Esophagus muscularis mucosa (tissue), 4 donors: ENCODE measurements around the gene ARR3. TPM values are rescaled to one million over a fixed set of nuclear protein-coding genes. Genes with fewer than 3 reads are reported as not detected.

Source experiments
- DNase-seq: peaks from one replicate; pipeline ENCODE4 v3.0.0-alpha.2; 2017; ENCODE audit errors: extremely low spot score
- H3K27ac ChIP-seq, 4 donors: fragments of 200-600 bp; sonication (generic); replicated peaks in 1 of 4; 1 replicate in 3 of 4; 2 replicates in 1 of 4; pipeline ENCODE4 v1.5.1; 2016 to 2019; ENCODE audit warnings: mild to moderate bottlenecking in 1 of 4
- H3K27me3 ChIP-seq, 4 donors: fragments of 200-600 bp; sonication (generic); one replicate each; pipeline versions ENCODE4 v1.5.1 to v1.6.0; 2016 to 2019
- H3K36me3 ChIP-seq, 4 donors: fragments of 200-600 bp; sonication (generic); one replicate each; pipeline ENCODE4 v1.5.1; 2016 to 2019
- H3K4me1 ChIP-seq, 4 donors: fragments of 200-600 bp; sonication (generic); one replicate each; pipeline ENCODE4 v1.5.1; 2016 to 2019
- H3K4me3 ChIP-seq, 4 donors: fragments of 200-600 bp; sonication (generic); 1 replicate in 2 of 4; 2 replicates in 2 of 4; pipeline ENCODE4 v1.5.1; 2016 to 2019; ENCODE audit warnings: mild to moderate bottlenecking in 4 of 4, moderate library complexity in 1 of 4
- H3K9me3 ChIP-seq, 4 donors: fragments of 200-600 bp; sonication (generic); 1 replicate in 3 of 4; 2 replicates in 1 of 4; pipeline ENCODE4 v1.5.1; 2016 to 2019
- EP300 ChIP-seq: sonication (generic); formaldehyde crosslinking; IDR thresholded peaks from one replicate; pipeline ENCODE4 v1.6.1; 2017; ENCODE audit warnings: antibody characterized with exemption
- POLR2A ChIP-seq: fragments of 450-650 bp; IDR thresholded peaks from one replicate; pipeline ENCODE4 v1.6.1; 2017; ENCODE audit warnings: antibody characterized with exemption, moderate library complexity, mild to moderate bottlenecking, low read depth
- POLR2AphosphoS5 ChIP-seq, 2 donors: sonication (generic); formaldehyde crosslinking; IDR thresholded peaks; one replicate each; pipeline ENCODE4 v1.6.1; 2017; ENCODE audit warnings: antibody characterized with exemption in 2 of 2
- WGBS: methylation state at CpG from one replicate; pipeline ENCODE4 v1.1.5; 2018; 5-methylcytosine and 5-hydroxymethylcytosine counted together
- intact Hi-C: fragments of 100-400 bp; cut with DNase I; formaldehyde crosslinking; loops from one replicate; pipeline ENCODE4 v1.15.1; 2023
- small RNA-seq, 3 donors: library from RNA; depleted of rRNA; stranded (forward); fragments of <200 nt; gene quantifications; one replicate each; pipeline ENCODE3, GENCODE V24; 2016
- total RNA-seq, 4 donors: library from RNA; depleted of rRNA; stranded (reverse); fragments of >200 nt; gene quantifications; one replicate each; pipeline versions ENCODE4 v1.1.0 to v1.2.1, GENCODE V29; 2016

ARR3 gene
- total RNA-seq, 4 donors from 2014 or later = not detected

DNA sequence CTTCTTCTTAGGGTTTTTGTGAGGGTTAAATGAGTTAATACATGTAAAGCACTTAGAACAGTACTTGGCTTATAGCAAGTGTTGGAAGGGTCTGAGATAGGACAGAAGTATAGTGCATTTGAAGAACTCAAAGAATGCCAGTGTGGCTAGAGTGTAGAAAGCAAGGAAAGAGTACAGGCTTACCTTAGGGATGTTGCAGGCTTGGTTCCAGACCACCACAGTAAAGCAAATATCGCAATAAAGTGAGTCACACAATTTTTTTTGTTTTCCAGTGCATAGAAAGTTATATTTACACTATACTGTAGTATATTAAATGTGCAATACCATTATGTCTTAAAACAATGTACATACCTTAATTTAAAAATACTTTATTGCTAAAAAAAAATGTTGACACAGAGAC, 63.0 kb downstream of the ARR3 start:
- 67% methylated on average over 1 of the region's 1 CpG for WGBS
- no peak for DNase-seq
- intact Hi-C loops = no loop called here

More for the DNA sequence above, 63.0 kb downstream of the ARR3 start:
- no peak for TF ChIP-seq EP300
- no peak for TF ChIP-seq POLR2AphosphoS5 (IDR thresholded peaks at IDR 0.05)
- TF ChIP-seq POLR2A = no peak
- Histone ChIP-seq H3K36me3 (no peaks in the 10 kb centered on the region), H3K4me1 (no peaks in the 10 kb centered on the region), H3K27ac (no peak overlapping the region), H3K27me3 (no peaks in the 10 kb centered on the region), H3K4me3 (no peak overlapping the region), H3K9me3 (no peaks in the 10 kb centered on the region)

Small RNAs within 50 kb of the gene (small RNA-seq; reads per million reads assigned to genes)
- gene RNA5SP507 = 0 reads per million in 3 donors

Other genes with a start within 250 kb of the ARR3 start
- not detected for gene AWAT2, start 218.4 kb upstream of the ARR3 start, total RNA-seq
- not detected for gene OTUD6A, start 205.9 kb upstream of the ARR3 start, total RNA-seq
- 10 to 100 TPM; 48.2 to 69.0 (median 60.6) TPM for gene IGBP1, start 134.9 kb upstream of the ARR3 start, total RNA-seq
- gene DGAT2L6, start 90.9 kb upstream of the ARR3 start, total RNA-seq = not detected
- not detected for gene AWAT1, start 33.7 kb upstream of the ARR3 start, total RNA-seq
- 1 to 10 TPM in 1 of 4 donors, under 1 TPM in 1, not detected in 2; 0.23 to 1.2 TPM for gene P2RY4, start 8.1 kb upstream of the ARR3 start, total RNA-seq
- not detected for gene RAB41, start 13.8 kb downstream of the ARR3 start, total RNA-seq
- 10 to 100 TPM; 26.0 to 32.9 (median 29.4) TPM for gene PDZD11, start 21.6 kb downstream of the ARR3 start, total RNA-seq
- gene KIF4A, start 21.8 kb downstream of the ARR3 start, total RNA-seq = under 1 TPM; 0.06 to 0.42 (median 0.37) TPM
- not detected for gene GDPD2, start 155.0 kb downstream of the ARR3 start, total RNA-seq
- 10 to 100 TPM; 21.7 to 27.0 (median 22.5) TPM for gene DLG3, start 176.5 kb downstream of the ARR3 start, total RNA-seq